ENCODE results near the gene LONP2. TPM values are rescaled to one million over a fixed set of nuclear protein-coding genes. Genes with fewer than 3 reads are reported as not detected.

LONP2 gene
- total RNA-seq, 1 donor from 2014 or later, result 30.6 TPM

- Histone ChIP-seq H3K9me3 (ENCODE audit: low read depth) (no peaks in the 10 kb centered on the region), H3K27ac (no peak overlapping the region), H3K27me3 (no peaks in the 10 kb centered on the region), H3K79me2 (ENCODE audit: low read depth) (no peaks in the 10 kb centered on the region), H3K9ac (no peak overlapping the region), H3K4me3 (no peak overlapping the region), H3K4me1 (no peaks in the 10 kb centered on the region), H3K4me2 (no peak overlapping the region), H3K36me3 (peaks cover 4% of the 10 kb centered on the region), H4K20me1 (ENCODE audit: low read depth) (no peaks in the 10 kb centered on the region), H2AFZ (replicated peaks) (no peak overlapping the region), H3F3A (ENCODE audit: low read depth) (no peaks in the 10 kb centered on the region)
- no peaks in the 10 kb centered on the region for H3K4me1 Mint-ChIP-seq
- DNase-seq (ENCODE audit: low spot score), result no peak
- H3K9me3 Mint-ChIP-seq, result peaks cover 19% of the 10 kb centered on the region
- H3K36me3 Mint-ChIP-seq, result peaks cover 46% of the 10 kb centered on the region
- no peaks in the 10 kb centered on the region for H3K27me3 Mint-ChIP-seq (ENCODE audit: insufficient read depth, low read depth)
- no peak overlapping the region for H3K27ac Mint-ChIP-seq
- H3K4me3 Mint-ChIP-seq, result no peak overlapping the region
- TF ChIP-seq EZH2phosphoT487 (IDR thresholded peaks at IDR 0.05), result no peak
- TF ChIP-seq EZH2 (IDR thresholded peaks at IDR 0.05), result no peak
- TF ChIP-seq CTCF (IDR thresholded peaks at IDR 0.05), result no peak
These were observed 40.8 kb downstream of the LONP2 start for GRCh38 chr16:48284772-48285409.

- H3K36me3 Mint-ChIP-seq, result peaks cover 52% of the 10 kb centered on the region
These were observed 43.1 kb downstream of the LONP2 start for GRCh38 chr16:48287239-48287638.

GRCh38 chr16:48291303-48291702 lies 47.2 kb downstream of the LONP2 start:
- H3K36me3 ChIP-seq, result no peaks in the 10 kb centered on the region
- Mint-ChIP-seq H3K9me3 (peaks cover 14% of the 10 kb centered on the region), H3K4me1 (no peaks in the 10 kb centered on the region), H3K4me3 (no peak overlapping the region), H3K27ac (no peak overlapping the region), H3K27me3 (ENCODE audit: insufficient read depth, low read depth) (no peaks in the 10 kb centered on the region), H3K36me3 (peaks cover 32% of the 10 kb centered on the region)
- H2AFZ ChIP-seq (replicated peaks), result no peak overlapping the region
- H3K79me2 ChIP-seq (ENCODE audit: low read depth), result no peaks in the 10 kb centered on the region
- no peak overlapping the region for H3K27ac ChIP-seq
- TF ChIP-seq EZH2phosphoT487 (IDR thresholded peaks at IDR 0.05), result no peak
- TF ChIP-seq CTCF (IDR thresholded peaks at IDR 0.05), result no peak
- TF ChIP-seq EZH2 (IDR thresholded peaks at IDR 0.05), result no peak
- no peaks in the 10 kb centered on the region for H4K20me1 ChIP-seq (ENCODE audit: low read depth)
- H3K4me2 ChIP-seq, result no peak overlapping the region
- H3K4me3 ChIP-seq, result no peak overlapping the region
- H3K27me3 ChIP-seq, result no peaks in the 10 kb centered on the region
- H3K9me3 ChIP-seq (ENCODE audit: low read depth), result no peaks in the 10 kb centered on the region
- no peaks in the 10 kb centered on the region for H3K4me1 ChIP-seq
- no peak overlapping the region for H3K9ac ChIP-seq
- H3F3A ChIP-seq (ENCODE audit: low read depth), result no peaks in the 10 kb centered on the region
- no peak for DNase-seq (ENCODE audit: low spot score)

More at GRCh38 chr16:48287239-48287638, 43.1 kb downstream of the LONP2 start:
- no peak for TF ChIP-seq CTCF (IDR thresholded peaks at IDR 0.05)
- TF ChIP-seq EZH2phosphoT487 (IDR thresholded peaks at IDR 0.05), result no peak
- TF ChIP-seq EZH2 (IDR thresholded peaks at IDR 0.05), result no peak
- H3K9me3 Mint-ChIP-seq, result peaks cover 19% of the 10 kb centered on the region
- no peak overlapping the region for H3K27ac Mint-ChIP-seq
- H3K79me2 ChIP-seq (ENCODE audit: low read depth), result no peaks in the 10 kb centered on the region
- H3K27me3 Mint-ChIP-seq (ENCODE audit: insufficient read depth, low read depth), result no peaks in the 10 kb centered on the region
- no peaks in the 10 kb centered on the region for H3K36me3 ChIP-seq
- H3K27ac ChIP-seq, result no peak overlapping the region
- H3K4me1 Mint-ChIP-seq, result no peaks in the 10 kb centered on the region
- no peaks in the 10 kb centered on the region for H3K9me3 ChIP-seq (ENCODE audit: low read depth)
- H4K20me1 ChIP-seq (ENCODE audit: low read depth), result no peaks in the 10 kb centered on the region
- no peak overlapping the region for H3K9ac ChIP-seq
- H3K4me3 Mint-ChIP-seq, result no peak overlapping the region
- H3K4me3 ChIP-seq, result no peak overlapping the region
- no peak overlapping the region for H2AFZ ChIP-seq (replicated peaks)
- no peaks in the 10 kb centered on the region for H3F3A ChIP-seq (ENCODE audit: low read depth)
- DNase-seq (ENCODE audit: low spot score), result no peak
- H3K4me1 ChIP-seq, result no peaks in the 10 kb centered on the region
- H3K4me2 ChIP-seq, result no peak overlapping the region
- H3K27me3 ChIP-seq, result no peaks in the 10 kb centered on the region

Data from neural progenitor cell (in vitro differentiated cells).